NCI-H524 treated with DMSO at 0.1 percent for 48 hours (cell line): Measurements from ENCODE around the gene CPSF7.

Experiments used
- DNase-seq: peaks from one replicate; lab custom pipeline; 2025; lab: John Stamatoyannopoulos, UW

Gene CPSF7

DNA sequence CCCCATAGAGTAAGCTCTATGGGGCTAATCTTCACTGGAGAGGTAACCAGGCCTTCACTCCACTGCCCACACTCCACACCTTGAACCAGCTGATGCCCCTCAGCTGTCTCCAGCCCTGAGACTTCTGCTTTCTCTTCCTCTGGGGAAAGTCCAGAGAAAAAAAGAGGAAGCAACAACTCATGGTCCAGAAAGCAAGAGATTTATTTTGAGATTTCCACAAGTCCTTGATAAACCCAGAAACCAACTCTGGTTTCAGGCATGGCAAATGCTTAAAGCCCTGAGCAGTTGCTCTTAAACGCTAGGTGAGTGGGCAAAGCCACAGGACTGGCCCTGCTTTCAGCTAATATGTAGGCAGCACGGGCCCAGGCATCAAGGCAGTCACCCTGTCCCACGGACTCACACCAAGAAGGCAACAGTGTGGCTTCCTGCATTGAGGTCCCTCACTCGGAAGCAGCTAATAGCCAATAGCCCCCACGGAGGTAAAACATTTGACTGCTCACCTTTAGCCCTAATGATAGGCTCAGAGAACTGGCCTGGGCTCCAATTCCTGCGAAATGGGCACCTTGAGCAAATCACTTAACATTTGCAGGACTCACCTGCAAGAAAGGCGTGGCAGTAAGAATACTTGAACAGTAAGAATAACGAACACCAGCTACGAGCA lies 72.4 kb downstream of the CPSF7 start:
- no peak for DNase-seq

DNA sequence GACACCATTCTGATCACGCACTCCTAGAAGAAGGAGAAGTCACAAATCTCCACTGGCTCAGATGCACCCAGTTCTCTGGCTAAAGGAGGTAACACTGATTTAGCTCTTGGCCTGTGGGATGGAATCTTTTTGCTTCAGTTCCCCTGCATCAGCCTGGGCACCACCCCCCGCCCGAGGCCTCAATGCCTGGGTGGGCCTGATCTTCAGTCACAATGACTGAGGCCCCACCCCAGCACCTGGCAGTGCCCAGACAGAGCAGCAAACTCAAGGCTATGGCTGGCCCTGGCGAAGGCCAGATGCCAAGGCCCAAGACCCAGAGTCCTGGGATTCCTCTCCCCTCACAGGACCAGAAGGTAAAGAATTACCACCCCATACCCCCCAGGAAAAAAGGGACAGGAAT lies 73.1 kb downstream of the CPSF7 start:
- DNase-seq: no peak

DNA sequence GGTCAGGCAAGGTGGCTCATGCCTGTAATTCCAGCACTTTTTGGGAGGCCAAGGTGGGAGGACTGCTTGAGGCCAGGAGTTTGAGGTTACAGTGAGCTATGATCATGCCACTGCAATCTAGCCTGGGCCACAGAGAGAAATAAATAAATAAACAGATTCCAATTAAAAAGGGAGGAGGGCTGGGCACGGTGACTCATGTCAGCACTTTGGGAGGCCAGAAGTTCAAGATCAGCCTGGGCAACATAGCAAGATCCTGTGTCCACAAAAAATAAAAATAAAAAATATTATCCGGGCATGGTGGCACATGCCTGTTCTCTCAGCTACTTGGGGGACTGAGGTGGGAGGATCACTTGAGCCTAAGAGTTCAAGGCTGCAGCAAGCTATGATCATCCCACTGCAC lies 75.6 kb downstream of the CPSF7 start:
- no peak for DNase-seq

DNA sequence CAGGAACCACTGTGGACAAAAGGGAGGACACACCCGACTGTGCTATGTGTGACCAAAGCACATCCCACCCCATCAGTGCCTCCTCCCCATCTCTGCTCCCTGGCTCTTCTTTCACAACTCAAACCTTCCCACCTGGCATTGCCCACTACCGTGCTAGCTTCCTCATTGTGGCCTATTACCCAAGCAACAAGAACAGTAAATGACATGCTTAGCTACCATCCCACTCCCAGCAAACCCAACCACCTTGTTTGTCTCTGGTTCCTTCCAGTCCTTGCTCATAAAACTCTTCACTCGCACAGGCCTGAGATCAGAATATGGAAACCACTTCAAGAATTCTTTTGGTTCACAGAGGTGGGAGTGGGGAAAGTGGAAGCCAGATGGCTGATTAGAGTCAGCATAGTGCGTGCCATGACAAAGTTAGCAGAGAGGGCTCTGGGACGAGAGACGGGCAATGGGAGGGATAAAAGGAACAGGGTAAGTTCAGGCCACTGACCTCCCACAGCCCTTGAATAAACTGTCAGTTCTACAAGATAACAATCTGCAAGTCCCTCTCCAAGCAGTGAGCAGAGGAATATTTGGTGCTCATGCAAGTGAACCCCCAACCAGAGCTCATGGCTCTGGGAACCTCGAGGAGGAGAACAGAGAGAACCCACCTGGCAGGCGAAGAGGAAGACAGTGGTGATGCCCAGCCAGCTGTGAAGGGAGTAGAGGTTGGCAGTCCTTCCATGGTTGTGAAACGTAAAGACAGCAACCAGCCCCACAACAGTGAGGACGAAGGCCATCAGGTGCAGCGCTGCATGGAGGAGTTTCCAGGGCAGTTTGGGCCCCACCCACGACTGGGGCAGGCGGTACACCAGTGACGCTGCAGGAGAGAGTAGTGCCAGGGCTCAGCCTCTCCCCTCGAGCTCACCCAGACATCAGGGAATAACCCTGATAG lies 76.4 kb downstream of the CPSF7 start:
- no peak for DNase-seq
